Cardiac septum (tissue), 1 donor: ENCODE data around the gene ANKRD30B. TPM values are rescaled to one million over a fixed set of nuclear protein-coding genes. Genes with fewer than 3 reads are reported as not detected.
"Not testable (repeated sequence)": the region's sequence is repeated elsewhere in the genome, so short reads cannot be mapped to it uniquely, and the experiment has no call there.

Source experiments
- DNase-seq: peaks from one replicate; pipeline ENCODE4 v3.0.0-alpha.2; 2020; ENCODE audit warnings: low spot score
- intact Hi-C: fragments of 100-400 bp; cut with DNase I; formaldehyde crosslinking; loops from one replicate; pipeline ENCODE4 v1.14.0; 2022
- long read RNA-seq: library from polyadenylated mRNA; unstranded; transcript quantifications from one replicate; pipeline ENCODE4 v2.0.0, GENCODE V29; 2021
- total RNA-seq: library from RNA; stranded (reverse); fragmentation: NEBNext Ultra II Directional; extraction: Animal tissue kit (Norgen Biotek cat#: 25700); gene quantifications from one replicate; pipeline ENCODE4 v1.2.1, GENCODE V29; 2021
- donor health status: DM: no; HTN: no; CAD: no.

The ANKRD30B gene
- not detected for total RNA-seq
- long read RNA-seq, result 0 reads

- no peak for DNase-seq
- intact Hi-C loops, result no loop called here
Observed at GRCh38 chr18:14747513-14748474, at the start of gene ANKRD30B. TSS of gene ANKRD30B (plus strand) at chr18:14748172. CDS start at chr18:14748420, 248 bp downstream.

GRCh38 chr18:14701286-14702040 lies 46.5 kb upstream of the ANKRD30B start:
- intact Hi-C loops, DNase-seq: not testable (repeated sequence)

GRCh38 chr18:14709761-14710160 lies 38.2 kb upstream of the ANKRD30B start:
- intact Hi-C loops, DNase-seq: not testable (repeated sequence)

- DNase-seq, intact Hi-C loops: not testable (repeated sequence)
Observed at GRCh38 chr18:14721569-14721968, 26.4 kb upstream of the ANKRD30B start.

GRCh38 chr18:14739056-14739455 lies 8.9 kb upstream of the ANKRD30B start:
- DNase-seq, intact Hi-C loops: not testable (repeated sequence)

GRCh38 chr18:14746897-14747296 lies 1.1 kb upstream of the ANKRD30B start:
- intact Hi-C loops, result no loop called here
- no peak for DNase-seq

GRCh38 chr18:14748496-14748895 lies 524 bp downstream of the ANKRD30B start:
- DNase-seq, result no peak
- intact Hi-C loops, result no loop called here

- DNase-seq, intact Hi-C loops: not testable (repeated sequence)
Observed at GRCh38 chr18:14763566-14763965, 15.6 kb downstream of the ANKRD30B start.

GRCh38 chr18:14767474-14767873 lies 19.5 kb downstream of the ANKRD30B start:
- DNase-seq, result no peak
- intact Hi-C loops, result no loop called here

GRCh38 chr18:14768241-14768640 lies 20.3 kb downstream of the ANKRD30B start:
- DNase-seq, result no peak
- intact Hi-C loops, result no loop called here

- intact Hi-C loops, result no loop called here
- no peak for DNase-seq
Observed at GRCh38 chr18:14769381-14769780, 21.4 kb downstream of the ANKRD30B start.

- DNase-seq, result no peak
- intact Hi-C loops, result no loop called here
Observed at GRCh38 chr18:14776801-14777200, 28.8 kb downstream of the ANKRD30B start.

- intact Hi-C loops, result no loop called here
Observed at GRCh38 chr18:14781671-14782070, 33.7 kb downstream of the ANKRD30B start.

GRCh38 chr18:14784133-14784532 lies 36.2 kb downstream of the ANKRD30B start:
- intact Hi-C loops, result no loop called here

More at GRCh38 chr18:14781671-14782070, 33.7 kb downstream of the ANKRD30B start:
- DNase-seq, result no peak

GRCh38 chr18:14796876-14797275 lies 48.9 kb downstream of the ANKRD30B start:
- intact Hi-C loops, DNase-seq: not testable (repeated sequence)

More at GRCh38 chr18:14784133-14784532, 36.2 kb downstream of the ANKRD30B start:
- DNase-seq, result no peak

- intact Hi-C loops, DNase-seq: not testable (repeated sequence)
Observed at GRCh38 chr18:14797969-14798764, 50.2 kb downstream of the ANKRD30B start.

- intact Hi-C loops, DNase-seq: not testable (repeated sequence)
Observed at GRCh38 chr18:14811081-14811480, 63.1 kb downstream of the ANKRD30B start.

GRCh38 chr18:14826972-14827632 lies 79.1 kb downstream of the ANKRD30B start:
- intact Hi-C loops, result not testable (repeated sequence)

GRCh38 chr18:14841607-14842006 lies 93.6 kb downstream of the ANKRD30B start:
- DNase-seq, intact Hi-C loops: not testable (repeated sequence)

More at GRCh38 chr18:14826972-14827632, 79.1 kb downstream of the ANKRD30B start:
- not testable (repeated sequence) for DNase-seq
